Heart left ventricle (tissue), 16 donors: ENCODE results near the gene PLXNC1. TPM values are rescaled to one million over a fixed set of nuclear protein-coding genes. Genes with fewer than 3 reads are reported as not detected.

Experiments used
- ATAC-seq, 4 donors: fragments of 200-7000 bp; cut with Tn5 transposase; one replicate each; pipeline ENCODE4 v1.9.1; 2020 to 2022; ENCODE audit warnings: moderate library complexity in 4 of 4, mild to moderate bottlenecking in 3 of 4, moderate number of reproducible peaks in 1 of 4
- DNase-seq, 5 donors: peaks; one replicate each; pipeline ENCODE4 v3.0.0-alpha.2; 2020
- H3K27ac ChIP-seq, 12 donors: fragments of 200-600 bp; sonication (generic) in 4 of 12; one replicate each; pipeline versions ENCODE4 v1.5.0 to v1.8.0; 2016 to 2022; ENCODE audit warnings: mild to moderate bottlenecking in 2 of 12
- H3K27me3 ChIP-seq, 9 donors: fragments of 200-600 bp; sonication (generic) in 2 of 9; one replicate each; pipeline versions ENCODE4 v1.5.1 to v1.8.0; 2016 to 2022; ENCODE audit warnings: mild to moderate bottlenecking in 3 of 9
- H3K36me3 ChIP-seq, 9 donors: fragments of 200-600 bp; sonication (generic) in 2 of 9; one replicate each; pipeline versions ENCODE4 v1.5.0 to v1.8.0; 2018 to 2022; ENCODE audit warnings: mild to moderate bottlenecking in 2 of 9
- H3K4me1 ChIP-seq, 12 donors: fragments of 200-600 bp; sonication (generic) in 4 of 12; one replicate each; pipeline versions ENCODE4 v1.5.0 to v1.8.0; 2016 to 2022; ENCODE audit warnings: mild to moderate bottlenecking in 3 of 12
- H3K4me3 ChIP-seq, 12 donors: fragments of 200-600 bp; sonication (generic) in 4 of 12; one replicate each; pipeline versions ENCODE4 v1.5.0 to v1.8.0; 2017 to 2022; ENCODE audit warnings: mild to moderate bottlenecking in 9 of 12, moderate library complexity in 4 of 12
- H3K9me3 ChIP-seq, 12 donors: fragments of 200-600 bp; sonication (generic) in 4 of 12; one replicate each; pipeline versions ENCODE4 v1.5.0 to v1.8.0; 2016 to 2022; ENCODE audit warnings: mild to moderate bottlenecking in 1 of 12
- CTCF ChIP-seq, 12 donors: fragments of 200-600 bp; sonication (generic) in 4 of 12; IDR thresholded peaks; one replicate each; pipeline versions ENCODE4 v1.5.0 to v1.8.0; 2018 to 2022; ENCODE audit warnings: antibody characterized with exemption in 12 of 12, mild to moderate bottlenecking in 5 of 12
- POLR2A ChIP-seq, 2 donors: fragments of 450-650 bp; IDR thresholded peaks; one replicate each; pipeline ENCODE4 v1.6.1; 2017; ENCODE audit warnings: antibody characterized with exemption in 2 of 2, mild to moderate bottlenecking in 2 of 2, moderate library complexity in 2 of 2
- WGBS, 4 donors: extraction: QIAGEN DNeasy Blood & Tissue Kit in 2 of 4; methylation state at CpG; one replicate each; pipeline versions ENCODE4 v1.1.5 to v1.1.7; 2013 to 2018; 5-methylcytosine and 5-hydroxymethylcytosine counted together
- intact Hi-C, 10 donors: fragments of 100-400 bp; cut with DNase I; formaldehyde crosslinking; loops; one replicate each; pipeline versions ENCODE4 v1.11.1 to v1.14.2; 2022
- polyA plus RNA-seq, 2 donors: library from polyadenylated mRNA; stranded (reverse); fragments of 200-250 nt; gene quantifications; one replicate each; pipeline ENCODE4 v1.2.3, GENCODE V29; 2013
- total RNA-seq, 9 donors: library from RNA; depleted of rRNA in 2 of 9; stranded (reverse); fragments of >200 nt in 2 of 9; fragmentation: NEBNext Ultra II Directional in 3 of 9; extraction: Animal tissue kit (Norgen Biotek cat#: 25700) in 3 of 9; gene quantifications; one replicate each; pipeline versions ENCODE4 v1.1.0 to v1.2.4, GENCODE V29; 2016 to 2023
- donor health status: ischemic (EF 13 %, LVEDD 7.1; RV severe dilation, severe dysfunction).
- donor health status: healthy with polysubstance abuse.
- donor health status: DM: no; HTN: yes; CAD: no.
- donor health status: DM: no; HTN: no; CAD: no.
- donor health status: ischemic (EF 25% LVEDD 6.9; RV normal size, moderate dysfunction).
- donor health status: ischemic (EF 25% LVEDD 5.7; RV mildly dilated, moderate dysfunction).
- donor health status: healthy.
- donor health status: DM: yes; HTN: yes; CAD: no.
- donor health status: ischemic (EF 35%, LVEDD 5.7; RV mildly dilated, moderate dysfunction).
- donor health status: nonischemic (EF 11% LVEDD 7.7; RV severe dilation, severe dysfunction).
- donor health status: DM: yes; HTN: yes; CAD: no.
- donor health status: PGD.
- donor health status: ischemic (EF 29% LVEDD 5.4; RV normal size, mild dysfunction).
- donor health status: nonischemic (EF 23%, LVEDD 6.1; RV moderate dilation, normal function).

Gene PLXNC1
- total and polyA plus RNA-seq, 11 donors, result 0.84 to 18.4 (median 3.1) TPM

DNA sequence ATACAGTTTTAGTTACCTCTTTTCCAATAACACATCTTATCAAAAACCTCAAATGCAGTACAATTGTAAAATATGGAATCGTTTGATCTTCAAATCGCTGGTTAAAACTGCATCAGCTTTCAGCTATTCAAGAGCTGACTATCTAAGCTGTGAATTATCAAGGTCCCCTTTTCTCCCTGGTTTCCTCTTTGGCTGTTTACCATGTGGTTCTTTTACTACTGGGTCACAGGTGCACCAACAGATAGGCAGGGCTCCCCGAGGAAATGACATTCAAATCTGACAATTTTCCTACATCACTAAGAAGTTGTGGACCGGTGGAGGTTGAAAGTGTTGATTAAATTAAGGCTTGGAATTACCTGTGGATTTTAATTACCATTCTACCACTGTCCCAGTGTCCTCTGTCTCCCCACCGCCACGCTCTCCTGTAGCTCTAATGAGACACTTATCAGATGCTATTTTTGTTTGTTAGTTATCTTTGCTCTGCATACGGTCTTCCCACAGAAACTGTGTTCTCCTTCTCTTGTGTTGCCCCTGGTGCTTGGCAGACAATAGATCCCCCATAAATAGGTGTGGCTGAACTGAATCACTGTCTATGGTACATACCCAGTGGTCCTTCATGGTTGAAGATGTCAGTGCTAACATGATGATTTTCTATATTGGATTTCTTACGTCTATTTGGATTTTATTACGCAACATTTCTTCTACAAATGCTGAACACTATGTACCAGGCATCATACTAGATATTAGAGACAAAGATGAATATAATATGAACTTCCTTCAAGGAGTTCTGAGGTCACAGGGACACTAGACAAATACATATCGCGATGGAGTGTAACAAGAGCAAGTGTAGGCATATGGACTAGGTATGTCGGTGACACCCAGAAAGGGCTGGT, 20.9 kb upstream of the PLXNC1 start:
- DNase-seq (no peak), ATAC-seq (no peak)
- H3K9me3 ChIP-seq, result no peaks in the 10 kb centered on the region
- H3K4me1 ChIP-seq, result peaks cover 0 to 47% (median 0%) of the 10 kb centered on the region in 12 donors
- WGBS, 4 donors, result 62 to 71% (median 66%) methylated on average over 12 of the region's 12 CpGs
- H3K27me3 ChIP-seq, result peaks cover 0 to 16% (median 0%) of the 10 kb centered on the region in 9 donors
- intact Hi-C loops, result no loop called here
- H3K4me3 ChIP-seq, result no peak overlapping the region
- TF ChIP-seq POLR2A (IDR thresholded peaks at IDR 0.05), result no peak
- no peak for TF ChIP-seq CTCF (IDR thresholded peaks at IDR 0.05)
- H3K27ac ChIP-seq, result no peak overlapping the region
- no peaks in the 10 kb centered on the region for H3K36me3 ChIP-seq

- H3K27ac ChIP-seq, result no peak overlapping the region
- TF ChIP-seq POLR2A (IDR thresholded peaks at IDR 0.05), result no peak
- TF ChIP-seq CTCF (IDR thresholded peaks at IDR 0.05), result no peak
- 66 to 74% (median 71%) methylated on average over 4 of the region's 4 CpGs for WGBS, 4 donors
- no peaks in the 10 kb centered on the region for H3K36me3 ChIP-seq
- ATAC-seq (no peak), DNase-seq (no peak)
- peaks cover 0 to 41% (median 0%) of the 10 kb centered on the region in 12 donors for H3K4me1 ChIP-seq
- intact Hi-C loops, result no loop called here
- H3K4me3 ChIP-seq, result no peak overlapping the region
- peaks cover 0 to 16% (median 0%) of the 10 kb centered on the region in 9 donors for H3K27me3 ChIP-seq
- no peaks in the 10 kb centered on the region for H3K9me3 ChIP-seq
These were observed 20.1 kb upstream of the PLXNC1 start for GRCh38 chr12:94128280-94128679.

- DNase-seq (no peak), ATAC-seq (peak; percentile 32 to 81 (median 74))
- H3K4me3 ChIP-seq, result no peak overlapping the region
- peak; percentile 70 to 90 (median 82) for TF ChIP-seq CTCF (IDR thresholded peaks at IDR 0.05)
- TF ChIP-seq POLR2A (IDR thresholded peaks at IDR 0.05), result no peak
- H3K4me1 ChIP-seq, result peaks cover 0 to 2% (median 0%) of the 10 kb centered on the region in 12 donors
- intact Hi-C loops, result loop anchor here in 6 of 10 donors (1.0 to 10.0 kb wide), 4 partner anchors 398 to 1201 kb away; no protein-coding TSS in a partner anchor
- H3K27ac ChIP-seq, result no peak overlapping the region
- H3K27me3 ChIP-seq, result peaks cover 0 to 4% (median 0%) of the 10 kb centered on the region in 9 donors
- H3K9me3 ChIP-seq, result no peaks in the 10 kb centered on the region
- no peaks in the 10 kb centered on the region for H3K36me3 ChIP-seq
- 26 to 29% (median 29%) methylated on average over 6 of the region's 6 CpGs for WGBS, 4 donors
These were observed 14.2 kb upstream of the PLXNC1 start for GRCh38 chr12:94133964-94134795.

DNA sequence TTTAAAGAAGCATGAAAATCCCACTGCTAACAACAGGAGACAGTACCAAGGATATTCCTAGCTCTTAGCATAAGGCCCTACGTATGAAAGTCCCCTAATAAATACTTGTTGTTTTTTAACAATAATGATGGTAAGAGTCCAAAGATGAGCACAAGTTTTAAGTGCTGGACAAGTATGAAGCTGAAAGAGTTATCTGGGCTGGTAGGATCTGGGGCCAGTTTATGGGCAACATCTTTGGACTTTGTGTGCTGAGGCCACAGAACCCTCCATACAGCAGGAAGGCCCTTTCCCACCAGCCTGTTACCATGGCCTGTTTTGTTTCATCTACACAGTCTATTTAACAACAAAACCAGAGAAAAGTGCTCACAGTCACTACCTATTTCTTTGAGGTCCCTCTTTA, 12.5 kb upstream of the PLXNC1 start:
- intact Hi-C loops, result loop anchor here in 5 of 10 donors (2.0 to 10.0 kb wide), 3 partner anchors 296 to 1199 kb away; no protein-coding TSS in a partner anchor
- 85 to 100% (median 94%) methylated on average over 1 of the region's 1 CpG for WGBS, 4 donors
- H3K4me1 ChIP-seq, result peaks cover 0 to 2% (median 0%) of the 10 kb centered on the region in 12 donors

More for the DNA sequence above, 12.5 kb upstream of the PLXNC1 start:
- DNase-seq (no peak), ATAC-seq (no peak)
- H3K27me3 ChIP-seq, result no peaks in the 10 kb centered on the region
- no peak overlapping the region for H3K27ac ChIP-seq
- no peaks in the 10 kb centered on the region for H3K36me3 ChIP-seq
- H3K4me3 ChIP-seq, result no peak overlapping the region
- H3K9me3 ChIP-seq, result no peaks in the 10 kb centered on the region
- TF ChIP-seq POLR2A (IDR thresholded peaks at IDR 0.05) (no peak), CTCF (IDR thresholded peaks at IDR 0.05) (no peak)
